GM12875 (cell line): ENCODE data around the gene SAE1.

Source experiments
- H3K4me3 ChIP-seq: one replicate; pipeline ENCODE4 v1.5.1; 2011; ENCODE audit warnings: low read depth, low read length, control low read depth
- CTCF ChIP-seq: IDR thresholded peaks from 2 replicates; pipeline ENCODE4 v1.5.1; 2011; ENCODE audit warnings: low read depth, mild to moderate bottlenecking, control low read depth, inconsistent platforms, low read length, moderate library complexity, borderline replicate concordance; ENCODE audit not compliant: insufficient read depth

Gene SAE1

GRCh38 chr19:47155148-47155547, 24.5 kb downstream of the SAE1 start:
- TF ChIP-seq CTCF: no peak
- H3K4me3 ChIP-seq: no peak overlapping the region

DNA sequence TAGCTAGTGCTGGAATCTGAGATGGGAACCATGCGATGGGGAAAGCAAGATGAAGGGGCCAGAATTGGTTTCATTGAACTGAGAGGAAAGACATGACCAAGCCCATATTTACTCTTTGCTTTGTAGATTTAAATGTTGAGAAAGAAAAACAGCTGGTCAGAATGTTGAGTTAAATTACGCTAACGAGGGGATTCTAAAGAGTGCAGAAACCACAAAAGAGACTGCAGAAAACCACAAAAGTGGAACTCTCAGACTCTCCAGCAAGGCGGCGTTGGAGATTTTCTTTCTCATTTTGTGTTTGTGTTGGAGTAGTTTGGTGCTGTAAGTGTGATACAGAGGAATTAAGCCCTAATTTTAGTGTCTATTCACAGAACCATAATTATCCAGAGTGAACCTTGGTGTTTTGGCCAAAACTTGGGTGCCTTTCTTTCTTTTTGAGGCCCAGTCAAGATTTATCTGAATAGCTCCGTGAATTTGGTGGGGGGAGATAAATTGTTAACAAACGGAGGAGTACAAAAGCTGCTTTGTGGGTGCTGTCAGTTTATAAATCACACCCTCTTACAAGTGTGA, 26.3 kb downstream of the SAE1 start:
- TF ChIP-seq CTCF: no peak
- H3K4me3 ChIP-seq: no peak overlapping the region

- H3K4me3 ChIP-seq: no peak overlapping the region
- no peak for TF ChIP-seq CTCF
Observed at GRCh38 chr19:47157431-47158321, 27.0 kb downstream of the SAE1 start.

- H3K4me3 ChIP-seq: no peak overlapping the region
- TF ChIP-seq CTCF: no peak
Observed at GRCh38 chr19:47158367-47158791, 27.7 kb downstream of the SAE1 start.

DNA sequence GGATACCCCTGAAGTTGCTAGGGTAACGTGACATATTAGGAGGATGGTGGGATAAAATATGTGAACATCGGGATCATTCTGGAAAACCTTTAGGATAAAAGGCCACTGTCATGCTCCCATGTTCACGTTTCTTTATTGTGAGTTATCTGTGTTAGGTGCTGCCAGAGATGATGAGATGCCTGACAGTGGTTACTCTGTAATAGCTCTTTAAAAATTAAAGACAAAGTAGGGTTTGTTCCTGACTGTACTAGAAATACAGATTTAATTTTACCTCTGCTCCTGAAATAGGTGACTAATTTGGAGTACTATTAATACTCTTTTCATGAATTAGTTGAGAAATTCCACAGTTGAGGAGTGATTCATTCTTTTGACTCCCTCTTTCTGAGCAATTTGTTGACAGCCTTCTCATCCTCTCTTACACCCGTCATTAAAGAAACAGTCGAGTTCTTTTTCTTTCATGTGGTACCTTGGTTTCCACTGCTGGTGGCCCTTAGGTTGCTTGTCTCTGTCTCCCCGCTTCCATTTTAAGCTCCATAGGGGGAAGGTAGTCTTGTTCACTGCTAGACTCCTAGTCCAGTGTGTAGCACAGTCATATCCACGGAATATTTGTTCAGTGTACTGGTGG, 28.4 kb downstream of the SAE1 start:
- no peak for TF ChIP-seq CTCF
- H3K4me3 ChIP-seq: no peak overlapping the region

GRCh38 chr19:47161876-47162489, 31.3 kb downstream of the SAE1 start:
- TF ChIP-seq CTCF: no peak
- no peak overlapping the region for H3K4me3 ChIP-seq
